HUES64 (cell line): ENCODE data around the gene PTPRM.
"Not testable (repeated sequence)": the region's sequence is repeated elsewhere in the genome, so short reads cannot be mapped to it uniquely, and the experiment has no call there.

ENCODE experiments used
- H3K27ac ChIP-seq: 2 replicates; pipeline ENCODE4 v1.7.0; 2013; ENCODE audit warnings: low read depth, low read length, inconsistent platforms
- H3K27me3 ChIP-seq: 2 replicates; pipeline ENCODE4 v1.6.1; 2013; ENCODE audit warnings: mild to moderate bottlenecking, low read length; ENCODE audit not compliant: insufficient read depth
- H3K36me3 ChIP-seq: 2 replicates; pipeline ENCODE4 v1.6.1; 2013; ENCODE audit warnings: mild to moderate bottlenecking, low read length; ENCODE audit not compliant: insufficient read depth
- H3K4me1 ChIP-seq: 2 replicates; pipeline ENCODE4 v1.6.1; 2013; ENCODE audit warnings: mild to moderate bottlenecking, low read length, moderate library complexity; ENCODE audit not compliant: insufficient read depth
- H3K4me3 ChIP-seq: 2 replicates; pipeline ENCODE4 v1.5.1; 2013; ENCODE audit warnings: mild to moderate bottlenecking, low read length, moderate library complexity
- H3K9ac ChIP-seq: 2 replicates; pipeline ENCODE4 v1.6.1; 2013; ENCODE audit warnings: mild to moderate bottlenecking, low read depth, low read length
- H3K9me3 ChIP-seq: 2 replicates; pipeline ENCODE4 v1.6.1; 2013; ENCODE audit warnings: low read depth, low read length; ENCODE audit not compliant: insufficient read depth
- WGBS: fragments of 150-250, 120-280 bp; methylation state at CpG from one replicate; pipeline ENCODE4 v1.1.7; 2013; ENCODE audit warnings: missing lambda C conversion rate; 5-methylcytosine and 5-hydroxymethylcytosine counted together

PTPRM gene

GRCh38 chr18:8446936-8447335, 879.8 kb downstream of the PTPRM start:
- H3K4me3 ChIP-seq, H3K36me3 ChIP-seq, H3K27me3 ChIP-seq, H3K9ac ChIP-seq, H3K9me3 ChIP-seq, H3K4me1 ChIP-seq, H3K27ac ChIP-seq: not testable (repeated sequence)
- WGBS = 100% methylated on average over 2 of the region's 5 CpGs

GRCh38 chr18:8448130-8448529, 881.0 kb downstream of the PTPRM start:
- Histone ChIP-seq H3K9ac (no peak overlapping the region), H3K36me3 (no peaks in the 10 kb centered on the region), H3K27ac (no peak overlapping the region), H3K4me3 (no peak overlapping the region), H3K27me3 (no peaks in the 10 kb centered on the region), H3K9me3 (no peaks in the 10 kb centered on the region), H3K4me1 (no peaks in the 10 kb centered on the region)
- 93% methylated on average over 7 of the region's 7 CpGs for WGBS

GRCh38 chr18:8450013-8450412, 882.9 kb downstream of the PTPRM start:
- Histone ChIP-seq H3K9me3 (no peaks in the 10 kb centered on the region), H3K9ac (no peak overlapping the region), H3K4me3 (no peak overlapping the region), H3K27ac (no peak overlapping the region), H3K36me3 (no peaks in the 10 kb centered on the region), H3K4me1 (no peaks in the 10 kb centered on the region), H3K27me3 (no peaks in the 10 kb centered on the region)
- 42% methylated on average over 4 of the region's 5 CpGs for WGBS

- Histone ChIP-seq H3K4me1 (no peaks in the 10 kb centered on the region), H3K36me3 (no peaks in the 10 kb centered on the region), H3K9ac (no peak overlapping the region), H3K27ac (no peak overlapping the region), H3K27me3 (no peaks in the 10 kb centered on the region), H3K4me3 (no peak overlapping the region), H3K9me3 (no peaks in the 10 kb centered on the region)
- WGBS = 88% methylated on average over 13 of the region's 13 CpGs
Measured at GRCh38 chr18:8450898-8451665, 884.0 kb downstream of the PTPRM start.

- 86% methylated on average over 3 of the region's 3 CpGs for WGBS
- Histone ChIP-seq H3K9ac (no peak overlapping the region), H3K9me3 (no peaks in the 10 kb centered on the region), H3K36me3 (no peaks in the 10 kb centered on the region), H3K4me3 (no peak overlapping the region), H3K27ac (no peak overlapping the region), H3K27me3 (no peaks in the 10 kb centered on the region), H3K4me1 (no peaks in the 10 kb centered on the region)
Measured at GRCh38 chr18:8453528-8453927, 886.4 kb downstream of the PTPRM start.

GRCh38 chr18:8454136-8454535, 887.0 kb downstream of the PTPRM start:
- WGBS = 84% methylated on average over 1 of the region's 1 CpG
- Histone ChIP-seq H3K27me3 (no peaks in the 10 kb centered on the region), H3K27ac (no peak overlapping the region), H3K4me3 (no peak overlapping the region), H3K4me1 (no peaks in the 10 kb centered on the region), H3K9ac (no peak overlapping the region), H3K36me3 (no peaks in the 10 kb centered on the region), H3K9me3 (no peaks in the 10 kb centered on the region)

- H3K4me1 ChIP-seq = no peaks in the 10 kb centered on the region
- no peaks in the 10 kb centered on the region for H3K27me3 ChIP-seq
- H3K36me3 ChIP-seq = no peaks in the 10 kb centered on the region
- peaks cover 5% of the 10 kb centered on the region for H3K9me3 ChIP-seq
- no peak overlapping the region for H3K27ac ChIP-seq
- no peak overlapping the region for H3K9ac ChIP-seq
- no peak overlapping the region for H3K4me3 ChIP-seq
- WGBS = 87% methylated on average over 8 of the region's 8 CpGs
Measured at GRCh38 chr18:8455661-8456614, 888.8 kb downstream of the PTPRM start.
